HCT116 (cell line): ENCODE data around the gene DPH1. TPM values are rescaled to one million over a fixed set of nuclear protein-coding genes. Genes with fewer than 3 reads are reported as not detected.

ENCODE experiments used
- ATAC-seq: fragments of 200-7000 bp; cut with Tn5 transposase; 2 replicates; pipeline ENCODE4 v1.9.1; 2020; ENCODE audit warnings: mild to moderate bottlenecking, moderate library complexity
- BruUV-seq: library from RNA; stranded (reverse); fragments of 400-500 nt; replicated peaks from 2 replicates; lab custom pipeline; 2021; lab: Mats Ljungman, UMichigan
- CTCF ChIA-PET: fragments of 300-600 bp; sonication (Branson Sonifier 250); formaldehyde crosslinking; loops from one replicate; lab custom pipeline; 2021; ENCODE audit warnings: antibody characterized with exemption; lab: Charles Lee
- POLR2A ChIA-PET: fragments of 300-600, 350-600 bp; sonication (Branson Sonifier 250); formaldehyde crosslinking; loops from one replicate; lab custom pipeline; 2021; ENCODE audit warnings: antibody characterized with exemption; lab: Charles Lee
- RAD21 ChIA-PET, 2 experiments: fragments of 300-600 bp; sonication (Branson Sonifier 250); formaldehyde crosslinking; loops; one replicate each; lab custom pipeline; 2023; ENCODE audit warnings: low total read pairs in 2 of 2; ENCODE audit not compliant: uncharacterized antibody in 2 of 2, unreplicated experiment in 2 of 2, low non-redundant PET in 1 of 2; lab: Charles Lee
- DNase-seq: peaks from one replicate; pipeline ENCODE4 v3.0.0-alpha.2; 2010; ENCODE audit warnings: low read depth, low spot score
- H2AFZ ChIP-seq: fragments of 200-600 bp; shearing (Covaris generic), sonication (generic); 2 replicates; pipeline ENCODE4 v1.6.1; 2017; ENCODE audit warnings: low read depth, mixed run types, mixed read lengths, antibody characterized with exemption, low read length; ENCODE audit not compliant: poor library complexity, severe bottlenecking
- H3K27ac ChIP-seq: 2 replicates; pipeline ENCODE4 v1.5.1; 2012; ENCODE audit warnings: low read depth, low read length
- H3K27me3 ChIP-seq: fragments of 200-600 bp; sonication (generic); 2 replicates; pipeline ENCODE4 v1.6.1; 2016; ENCODE audit warnings: mixed run types, low read length, mixed read lengths; ENCODE audit not compliant: insufficient read depth
- H3K36me3 ChIP-seq, 2 experiments: fragments of 200-500 bp in 1 of 2; fragments of 200-600 bp in 1 of 2; sonication (Bioruptor generic) in 1 of 2; sonication (generic) in 1 of 2; 2 replicates each; pipeline versions ENCODE4 v1.5.1 to v1.6.1; 2014 to 2016; ENCODE audit warnings: low read length in 2 of 2, inconsistent platforms in 1 of 2, mixed read lengths in 1 of 2, mixed run types in 1 of 2; ENCODE audit not compliant: insufficient read depth in 2 of 2, control insufficient read depth in 1 of 2
- H3K4me1 ChIP-seq, 2 experiments: fragments of 200-600 bp in 1 of 2; sonication (generic) in 1 of 2; 2 replicates each; pipeline versions ENCODE4 v1.5.1 to v1.6.1; 2012 to 2017; ENCODE audit warnings: low read length in 2 of 2, inconsistent platforms in 1 of 2, mild to moderate bottlenecking in 1 of 2, mixed read lengths in 1 of 2, mixed run types in 1 of 2, moderate library complexity in 1 of 2; ENCODE audit not compliant: insufficient read depth in 2 of 2, control insufficient read depth in 1 of 2
- H3K4me2 ChIP-seq: fragments of 200-600 bp; sonication (generic); 2 replicates; pipeline ENCODE4 v1.6.1; 2017; ENCODE audit warnings: mixed run types, low read length, mixed read lengths
- H3K4me3 ChIP-seq, 2 experiments: fragments of 200-600 bp in 1 of 2; sonication (generic) in 1 of 2; replicated peaks in 1 of 2; 2 replicates each; pipeline ENCODE4 v1.5.1; 2011 to 2016; ENCODE audit warnings: low read length in 2 of 2, control low read depth in 1 of 2, low read depth in 1 of 2, mild to moderate bottlenecking in 1 of 2, mixed read lengths in 1 of 2, mixed run types in 1 of 2
- H3K79me2 ChIP-seq: fragments of 200-600 bp; sonication (generic); 2 replicates; pipeline ENCODE4 v1.6.1; 2017; ENCODE audit warnings: mild to moderate bottlenecking, mixed run types, low read length, moderate library complexity, mixed read lengths; ENCODE audit not compliant: insufficient read depth
- H3K9ac ChIP-seq: fragments of 200-600 bp; sonication (generic); 2 replicates; pipeline ENCODE4 v1.6.1; 2016; ENCODE audit warnings: low read length, mixed read lengths
- H3K9me2 ChIP-seq: fragments of 200-600 bp; sonication (generic), shearing (Covaris generic); 2 replicates; pipeline ENCODE4 v1.6.1; 2017; ENCODE audit warnings: mixed run types, mild to moderate bottlenecking, moderate library complexity; ENCODE audit not compliant: insufficient read depth
- H3K9me3 ChIP-seq, 2 experiments: fragments of 200-500 bp in 1 of 2; fragments of 200-600 bp in 1 of 2; sonication (Bioruptor generic) in 1 of 2; sonication (generic) in 1 of 2; 2 replicates each; pipeline ENCODE4 v1.6.1; 2014 to 2017; ENCODE audit warnings: low read length in 2 of 2, mixed read lengths in 2 of 2, inconsistent platforms in 1 of 2, low read depth in 1 of 2, mild to moderate bottlenecking in 1 of 2, mixed run types in 1 of 2, moderate library complexity in 1 of 2; ENCODE audit not compliant: control insufficient read depth in 1 of 2, insufficient read depth in 1 of 2
- H4K20me1 ChIP-seq: fragments of 200-600 bp; sonication (generic), shearing (Covaris generic); 2 replicates; pipeline ENCODE4 v1.6.1; 2017; ENCODE audit warnings: mixed run types, mild to moderate bottlenecking, moderate library complexity; ENCODE audit not compliant: insufficient read depth
- CEBPB ChIP-seq: IDR thresholded peaks from 2 replicates; pipeline ENCODE4 v1.6.1; 2012; ENCODE audit warnings: low read depth
- EGR1 ChIP-seq: IDR thresholded peaks from 2 replicates; pipeline ENCODE4 v1.6.1; 2012; ENCODE audit warnings: low read depth
- EZH2 ChIP-seq: fragments of 200-600 bp; sonication (generic); IDR thresholded peaks from 2 replicates; pipeline ENCODE4 v1.6.1; 2017; ENCODE audit warnings: antibody characterized with exemption, mixed run types
- EZH2phosphoT487 ChIP-seq: fragments of 200-600 bp; IDR thresholded peaks from 2 replicates; pipeline ENCODE4 v1.6.1; 2018; ENCODE audit warnings: antibody characterized with exemption, borderline replicate concordance
- FOSL1 ChIP-seq: IDR thresholded peaks from 2 replicates; pipeline ENCODE4 v1.6.1; 2012; ENCODE audit warnings: low read depth
- JUND ChIP-seq: IDR thresholded peaks from 2 replicates; pipeline ENCODE4 v1.6.1; 2012
- POLR2A ChIP-seq: IDR thresholded peaks from 2 replicates; pipeline ENCODE4 v1.7.0; 2011; ENCODE audit warnings: borderline replicate concordance; ENCODE audit not compliant: insufficient read depth, insufficient read length; ENCODE audit errors: extremely low read depth
- POLR2AphosphoS5 ChIP-seq: IDR thresholded peaks from 2 replicates; pipeline ENCODE4 v1.6.1; 2011; ENCODE audit warnings: mild to moderate bottlenecking, low read depth, low read length, moderate library complexity
- REST ChIP-seq: IDR thresholded peaks from 2 replicates; pipeline ENCODE4 v1.6.1; 2012; ENCODE audit warnings: low read depth
- SP1 ChIP-seq: IDR thresholded peaks from 2 replicates; pipeline ENCODE4 v1.6.1; 2012; ENCODE audit warnings: low read depth
- SRF ChIP-seq: IDR thresholded peaks from 2 replicates; pipeline ENCODE4 v1.6.1; 2012; ENCODE audit warnings: low read depth
- TCF7L2 ChIP-seq: IDR thresholded peaks from 2 replicates; pipeline ENCODE4 v1.7.0; 2011; ENCODE audit warnings: borderline replicate concordance, inconsistent platforms; ENCODE audit not compliant: insufficient read depth, insufficient read length; ENCODE audit errors: extremely low read depth
- YY1 ChIP-seq: IDR thresholded peaks from 2 replicates; pipeline ENCODE4 v1.6.1; 2011; ENCODE audit warnings: low read length, low read depth, moderate library complexity, mild to moderate bottlenecking; ENCODE audit not compliant: insufficient replicate concordance; ENCODE audit errors: extremely low read depth
- ZFX ChIP-seq: fragments of 450-650 bp; IDR thresholded peaks from 2 replicates; pipeline ENCODE4 v1.6.1; 2017
- ZNF274 ChIP-seq: fragments of 200-500 bp; sonication (Bioruptor generic); IDR thresholded peaks from 2 replicates; pipeline ENCODE4 v1.6.1; 2014; ENCODE audit warnings: mild to moderate bottlenecking, low read depth, low read length, inconsistent platforms
- intact Hi-C: fragments of 100-400 bp; cut with micrococcal nuclease; formaldehyde crosslinking; loops from 2 replicates; pipeline ENCODE4 v1.10.0; 2022
- total RNA-seq: library from RNA; stranded (reverse); gene quantifications from one replicate; pipeline ENCODE4 v1.2.1, GENCODE V29; 2021; ENCODE audit not compliant: unreplicated experiment
- TF ChIP-seq, protein P1 (sequence below): IDR thresholded peaks from 2 replicates; pipeline ENCODE4 v1.6.1; 2012
- TF ChIP-seq, protein P2 (sequence below): IDR thresholded peaks from 2 replicates; pipeline ENCODE4 v1.6.1; 2011; ENCODE audit warnings: mild to moderate bottlenecking, low read length, moderate library complexity; ENCODE audit not compliant: insufficient replicate concordance; ENCODE audit errors: extremely low read depth

The DPH1 gene
- total RNA-seq, 1 experiment from 2014 or later, result 47.2 TPM

- TF ChIP-seq POLR2A, result no peak
- TF ChIP-seq ZNF274, result no peak
- TF ChIP-seq EGR1, result no peak
- TF ChIP-seq EZH2phosphoT487, result no peak
- no peak for TF ChIP-seq FOSL1
- TF ChIP-seq, protein P1, sequence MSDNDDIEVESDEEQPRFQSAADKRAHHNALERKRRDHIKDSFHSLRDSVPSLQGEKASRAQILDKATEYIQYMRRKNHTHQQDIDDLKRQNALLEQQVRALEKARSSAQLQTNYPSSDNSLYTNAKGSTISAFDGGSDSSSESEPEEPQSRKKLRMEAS, result no peak
- TF ChIP-seq JUND, result no peak
- TF ChIP-seq, protein P2, sequence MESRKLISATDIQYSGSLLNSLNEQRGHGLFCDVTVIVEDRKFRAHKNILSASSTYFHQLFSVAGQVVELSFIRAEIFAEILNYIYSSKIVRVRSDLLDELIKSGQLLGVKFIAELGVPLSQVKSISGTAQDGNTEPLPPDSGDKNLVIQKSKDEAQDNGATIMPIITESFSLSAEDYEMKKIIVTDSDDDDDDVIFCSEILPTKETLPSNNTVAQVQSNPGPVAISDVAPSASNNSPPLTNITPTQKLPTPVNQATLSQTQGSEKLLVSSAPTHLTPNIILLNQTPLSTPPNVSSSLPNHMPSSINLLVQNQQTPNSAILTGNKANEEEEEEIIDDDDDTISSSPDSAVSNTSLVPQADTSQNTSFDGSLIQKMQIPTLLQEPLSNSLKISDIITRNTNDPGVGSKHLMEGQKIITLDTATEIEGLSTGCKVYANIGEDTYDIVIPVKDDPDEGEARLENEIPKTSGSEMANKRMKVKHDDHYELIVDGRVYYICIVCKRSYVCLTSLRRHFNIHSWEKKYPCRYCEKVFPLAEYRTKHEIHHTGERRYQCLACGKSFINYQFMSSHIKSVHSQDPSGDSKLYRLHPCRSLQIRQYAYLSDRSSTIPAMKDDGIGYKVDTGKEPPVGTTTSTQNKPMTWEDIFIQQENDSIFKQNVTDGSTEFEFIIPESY, result no peak
- no peak for TF ChIP-seq SRF
- no peak for TF ChIP-seq CEBPB
Measured at GRCh38 chr17:1999557-2000251, 30.2 kb upstream of the DPH1 start (continued).

DNA sequence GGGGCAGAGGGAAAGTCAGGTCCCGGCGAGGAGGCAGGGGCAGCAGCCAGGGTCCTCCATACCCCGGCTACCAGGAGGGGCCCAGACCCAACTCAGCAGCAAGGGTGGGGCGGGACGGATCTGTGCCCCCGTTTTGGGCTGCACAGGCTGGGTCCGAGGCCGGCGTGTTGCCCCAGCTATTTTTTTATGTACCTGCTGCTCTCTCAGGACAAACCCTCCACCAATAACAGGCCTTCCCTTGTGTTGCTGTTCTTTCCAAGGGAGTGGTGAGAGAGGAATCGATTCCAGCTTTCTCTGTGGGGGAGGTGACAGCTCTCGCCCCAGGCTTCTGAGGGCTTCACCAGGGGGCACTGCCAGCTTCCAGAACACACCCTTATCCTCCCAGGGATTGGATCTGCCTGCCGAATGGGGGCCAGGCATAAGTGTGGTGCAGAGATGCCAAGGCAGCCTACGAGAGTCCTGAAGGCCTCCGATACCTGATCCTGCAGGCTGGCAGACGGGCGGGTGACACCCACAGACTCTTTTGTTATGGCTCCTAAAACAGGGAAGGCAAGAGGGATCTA is 27.1 kb upstream of the DPH1 start:
- Histone ChIP-seq H3K4me2 (no peak overlapping the region), H3K79me2 (no peaks in the 10 kb centered on the region), H3K9me2 (no peaks in the 10 kb centered on the region), H3K27ac (no peak overlapping the region), H3K27me3 (no peaks in the 10 kb centered on the region), H3K4me1 (peaks cover 7 to 9% of the 10 kb centered on the region in 2 experiments; a peak in 2 of 4 replicates), H3K4me3 (no peak overlapping the region)
- no peak for DNase-seq
- intact Hi-C loops, result no loop called here
- no TSS peak for BruUV-seq
- no peak for ATAC-seq
- TF ChIP-seq SP1, result no peak
- TF ChIP-seq CEBPB, result no peak
- TF ChIP-seq, protein P2, result no peak
- no peak for TF ChIP-seq EZH2
- no peak for TF ChIP-seq REST
- TF ChIP-seq YY1, result no peak
- no peak for TF ChIP-seq POLR2AphosphoS5
- TF ChIP-seq ZFX, result no peak
- TF ChIP-seq SRF, result no peak
- no peak for TF ChIP-seq TCF7L2
- TF ChIP-seq, all 23 proteins: peak for 0
- H4K20me1 ChIP-seq, result no peaks in the 10 kb centered on the region
- no peak overlapping the region for H3K9ac ChIP-seq
- H3K36me3 ChIP-seq, result no peaks in the 10 kb centered on the region
- no peaks in the 10 kb centered on the region for H3K9me3 ChIP-seq
- ChIA-PET CTCF (no interaction called here), RAD21 (no interaction called here), POLR2A (no interaction called here)
- no peak overlapping the region for H2AFZ ChIP-seq
